Lower leg skin (tissue), 4 donors: ENCODE data around the gene P3H3. TPM values are rescaled to one million over a fixed set of nuclear protein-coding genes. Genes with fewer than 3 reads are reported as not detected.

Experiments
- DNase-seq, 2 donors: peaks; one replicate each; pipeline ENCODE4 v3.0.0-alpha.2; 2019; ENCODE audit warnings: low spot score in 2 of 2
- H3K4me3 ChIP-seq: fragments of 200-600 bp; sonication (generic); 2 replicates; pipeline ENCODE4 v1.5.1; 2017; ENCODE audit warnings: mild to moderate bottlenecking, low read depth; ENCODE audit not compliant: poor library complexity, severe bottlenecking
- CTCF ChIP-seq, 3 donors: fragments of 450-650 bp; IDR thresholded peaks; one replicate each; pipeline ENCODE4 v1.5.1; 2016; ENCODE audit warnings: antibody characterized with exemption in 3 of 3, mild to moderate bottlenecking in 3 of 3, moderate library complexity in 2 of 3
- POLR2A ChIP-seq, 2 donors: fragments of 450-650 bp; IDR thresholded peaks; one replicate each; pipeline ENCODE4 v1.6.1; 2016 to 2017; ENCODE audit warnings: antibody characterized with exemption in 2 of 2, mild to moderate bottlenecking in 1 of 2, moderate library complexity in 1 of 2
- WGBS, 2 donors: methylation state at CpG; one replicate each; pipeline ENCODE4 v1.1.5; 2018; 5-methylcytosine and 5-hydroxymethylcytosine counted together
- intact Hi-C: fragments of 100-400 bp; cut with DNase I; formaldehyde crosslinking; loops from one replicate; pipeline ENCODE4 v1.15.0; 2023; ENCODE audit warnings: low total_unique reads
- total RNA-seq, 4 donors: library from RNA; depleted of rRNA; stranded (reverse); fragments of >200 nt; gene quantifications; one replicate each; pipeline ENCODE4 v1.1.0, GENCODE V29; 2016

The P3H3 gene
- 10 to 100 TPM in 2 of 4 donors, 1 to 10 TPM in 2; 8.8 to 18.2 (median 11.8) TPM for total RNA-seq

DNA sequence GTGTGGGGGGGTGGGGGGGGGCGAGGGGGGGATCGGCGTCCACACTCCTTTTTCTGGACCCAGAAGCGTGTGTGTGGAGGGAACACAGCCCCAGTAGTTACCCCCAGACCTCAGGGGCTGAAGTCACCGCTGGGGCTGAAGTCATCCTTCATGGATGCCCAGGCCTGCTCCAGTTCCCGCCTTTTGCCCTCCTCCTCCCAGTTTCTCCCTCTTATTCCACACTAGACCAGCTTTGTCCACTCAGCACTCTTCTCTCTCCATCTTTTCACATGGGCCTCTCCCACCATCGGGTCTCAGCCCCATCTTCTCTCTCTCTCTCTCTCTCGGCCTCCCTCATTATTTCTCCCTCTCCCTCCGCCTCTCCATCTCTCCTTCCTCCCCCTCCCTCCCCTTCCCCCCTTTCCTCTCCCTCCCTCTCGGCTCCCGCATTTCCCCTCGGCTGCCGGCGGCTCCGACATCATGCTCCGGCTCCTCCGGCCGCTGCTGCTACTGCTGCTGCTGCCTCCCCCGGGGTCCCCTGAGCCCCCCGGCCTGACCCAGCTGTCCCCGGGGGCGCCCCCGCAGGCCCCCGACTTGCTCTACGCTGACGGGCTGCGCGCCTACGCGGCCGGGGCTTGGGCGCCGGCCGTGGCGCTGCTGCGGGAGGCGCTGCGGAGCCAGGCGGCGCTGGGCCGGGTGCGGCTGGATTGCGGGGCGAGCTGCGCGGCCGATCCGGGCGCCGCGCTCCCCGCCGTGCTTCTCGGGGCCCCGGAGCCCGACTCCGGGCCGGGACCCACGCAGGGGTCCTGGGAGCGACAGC lies at the start of gene P3H3:
TSS of gene P3H3 (plus strand) at position 426 of the 799 bp plus-strand sequence. CDS start at position 460, 34 bp downstream.
- DNase-seq, result peak in 1 of 2 donors; percentile 87
- intact Hi-C loops, result loop anchor here (5.0 kb wide), 1 partner anchor 211 kb away; no protein-coding TSS in a partner anchor
- peak within 1 kb of the TSS; percentile 68 for H3K4me3 ChIP-seq
- no peak for TF ChIP-seq CTCF (IDR thresholded peaks at IDR 0.05)
- no peak for TF ChIP-seq POLR2A (IDR thresholded peaks at IDR 0.05)
- 1% methylated on average over 18 to 30 of the region's 60 CpGs for WGBS, 2 donors

DNA sequence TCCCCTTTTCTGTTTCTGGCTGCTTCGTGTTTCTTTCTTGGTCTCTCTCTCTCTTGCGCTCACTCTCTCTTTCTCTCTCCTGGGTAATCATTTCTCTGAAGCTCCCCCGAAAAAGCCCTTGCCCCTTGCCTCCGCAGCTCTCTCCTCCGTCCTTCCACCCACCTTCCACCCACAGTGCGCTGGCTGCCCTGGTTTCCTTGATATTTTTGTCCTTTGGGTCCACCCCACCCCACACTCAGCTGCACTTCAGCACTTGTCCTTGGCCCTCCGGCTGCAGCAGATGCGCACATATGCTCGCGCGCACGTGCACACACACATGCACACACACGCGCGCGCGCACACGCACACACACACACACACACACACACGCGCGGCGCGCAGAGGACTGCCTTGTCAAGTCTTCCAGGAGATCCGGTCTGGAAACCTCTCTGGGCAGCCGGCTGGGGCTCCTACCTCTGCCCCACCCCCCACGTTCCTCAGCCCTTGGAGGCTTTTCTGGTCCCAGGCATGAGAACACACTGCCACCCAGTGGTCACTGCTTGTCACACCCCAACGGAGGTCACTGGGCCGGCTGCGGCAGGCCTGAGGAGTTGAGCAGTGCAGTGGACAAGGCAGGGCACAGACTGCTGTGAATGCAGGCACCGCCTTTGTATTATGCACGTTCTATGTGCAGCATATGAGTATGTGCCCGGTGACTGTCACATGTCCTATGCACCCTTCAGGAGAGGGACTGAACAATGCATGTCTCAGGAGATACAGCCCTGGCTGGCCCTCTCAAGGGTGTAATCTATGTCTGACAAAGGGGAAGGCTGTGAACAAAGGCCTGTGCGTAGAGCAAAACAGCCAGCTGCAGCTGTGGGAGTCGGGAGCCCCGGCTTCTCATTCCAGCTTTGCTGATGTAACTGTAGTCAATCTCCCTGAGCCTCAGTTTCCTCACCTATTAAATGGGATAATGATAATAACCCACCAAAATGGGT lies 49.3 kb upstream of the P3H3 start:
- 3 to 4% methylated on average over 35 of the region's 35 CpGs for WGBS, 2 donors
- TF ChIP-seq CTCF (IDR thresholded peaks at IDR 0.05), result peak in 1 of 3 donors; percentile 88
- no peak for TF ChIP-seq POLR2A (IDR thresholded peaks at IDR 0.05)
- intact Hi-C loops, result loop anchor here (2.0 kb wide), 1 partner anchor 24 kb away; no protein-coding TSS in a partner anchor
- DNase-seq, result peak; percentile 94 to 99
- H3K4me3 ChIP-seq, result no peak overlapping the region

DNA sequence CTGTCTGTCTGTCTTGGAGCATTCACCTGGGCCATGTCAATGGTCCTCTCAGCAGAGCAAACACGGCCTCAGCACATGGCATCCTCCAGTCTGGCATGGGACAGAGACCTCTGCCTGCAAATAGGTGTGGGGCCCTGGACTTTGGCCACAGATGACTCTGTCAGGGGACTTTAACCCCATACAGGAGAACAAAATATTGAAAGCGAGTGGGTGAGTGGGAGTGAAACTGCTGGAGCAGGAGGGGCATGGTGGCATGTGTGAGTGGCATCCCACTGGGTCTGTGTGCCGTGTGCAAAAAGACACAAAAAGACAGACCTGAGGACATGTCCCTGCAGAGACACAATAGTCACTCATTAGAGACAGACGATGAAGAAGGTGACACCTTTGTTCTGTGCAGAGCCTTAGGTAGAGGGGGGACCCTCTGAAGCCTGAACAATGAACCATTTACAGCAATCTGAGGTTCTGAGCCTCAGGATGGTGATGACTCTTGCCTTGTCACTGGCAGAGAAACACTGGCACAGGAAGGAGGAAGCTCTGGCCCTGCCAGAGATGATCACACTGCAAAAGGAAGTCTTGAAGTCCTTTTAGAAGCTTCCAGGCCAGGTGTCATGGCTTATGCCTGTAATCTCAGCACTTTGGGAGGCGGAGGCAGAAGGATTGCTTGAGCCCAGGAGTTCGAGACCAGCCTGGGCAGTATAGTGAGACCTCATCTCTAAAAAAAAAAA lies 48.3 kb upstream of the P3H3 start:
- no peak for TF ChIP-seq POLR2A (IDR thresholded peaks at IDR 0.05)
- no peak for TF ChIP-seq CTCF (IDR thresholded peaks at IDR 0.05)
- 75 to 76% methylated on average over 6 of the region's 6 CpGs for WGBS, 2 donors
- DNase-seq, result no peak
- intact Hi-C loops, result loop anchor here (2.0 kb wide), 1 partner anchor 25 kb away; no protein-coding TSS in a partner anchor
- no peak overlapping the region for H3K4me3 ChIP-seq

GRCh38 chr12:6780573-6780972 lies 47.6 kb upstream of the P3H3 start:
- intact Hi-C loops, result no loop called here
- no peak overlapping the region for H3K4me3 ChIP-seq
- WGBS, 2 donors, result 89 to 91% methylated on average over 6 of the region's 6 CpGs
- no peak for TF ChIP-seq CTCF (IDR thresholded peaks at IDR 0.05)
- no peak for TF ChIP-seq POLR2A (IDR thresholded peaks at IDR 0.05)
- DNase-seq, result no peak

DNA sequence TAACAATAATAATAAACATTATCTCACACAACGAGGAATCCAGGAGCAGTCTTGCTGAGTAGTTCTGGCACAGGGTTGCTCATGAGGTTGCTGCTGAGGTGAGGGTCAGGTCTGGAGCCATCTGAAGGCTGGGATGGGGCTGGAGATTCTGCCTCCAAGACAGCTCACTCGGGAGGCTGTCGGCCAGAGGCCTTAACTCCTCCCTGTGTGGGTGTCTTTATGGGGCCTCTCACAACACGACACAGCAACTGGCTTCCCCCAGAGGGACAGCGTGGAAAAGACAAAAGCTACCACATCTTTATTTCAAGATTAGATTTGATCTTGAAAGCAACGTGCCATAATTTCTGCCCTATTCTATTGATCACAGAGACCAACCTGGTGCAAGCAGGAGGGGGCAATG lies 46.1 kb upstream of the P3H3 start:
- no peak for TF ChIP-seq CTCF (IDR thresholded peaks at IDR 0.05)
- no peak for TF ChIP-seq POLR2A (IDR thresholded peaks at IDR 0.05)
- no peak overlapping the region for H3K4me3 ChIP-seq
- DNase-seq, result no peak
- intact Hi-C loops, result no loop called here
- whole genome bisulfite sequencing, 2 donors, result 75 to 82% methylated on average over 6 of the region's 6 CpGs
